GM12878 (cell line): ENCODE measurements around the gene EBF3. TPM values are rescaled to one million over a fixed set of nuclear protein-coding genes. Genes with fewer than 3 reads are reported as not detected.

Experiments
- ATAC-seq: fragments of 200-7000 bp; cut with Tn5 transposase; 3 replicates; pipeline ENCODE4 v1.9.1; 2020; ENCODE audit warnings: mild to moderate bottlenecking, moderate library complexity
- BruUV-seq: library from RNA; stranded (reverse); fragments of 400-500 nt; replicated peaks from 2 replicates; lab custom pipeline; 2021; lab: Mats Ljungman, UMichigan
- CTCF ChIA-PET: fragments of 300-600 bp; sonication (Branson Sonifier 250); formaldehyde crosslinking; extraction: SDS; loops from one replicate; lab custom pipeline; 2021; ENCODE audit warnings: inconsistent platforms; lab: Yijun Ruan, JAX
- POLR2A ChIA-PET: fragments of 350-600 bp; formaldehyde crosslinking; extraction: SDS; loops from one replicate; lab custom pipeline; 2021; ENCODE audit warnings: inconsistent platforms; lab: Charles Lee
- RAD21 ChIA-PET: fragments of 300-600 bp; sonication (Branson Sonifier 250); formaldehyde crosslinking; loops from one replicate; lab custom pipeline; 2023; ENCODE audit warnings: antibody characterized with exemption; ENCODE audit not compliant: unreplicated experiment; lab: Charles Lee
- SMC1A ChIA-PET: fragments of 300-600 bp; sonication (Branson Sonifier 250); formaldehyde crosslinking; loops from one replicate; lab custom pipeline; 2023; ENCODE audit not compliant: unreplicated experiment, uncharacterized antibody; lab: Charles Lee
- DNase-seq: peaks from one replicate; pipeline ENCODE4 v3.0.0-alpha.2; 2011; ENCODE audit warnings: low read depth, low spot score
- FAIRE-seq: peaks from 3 replicates; lab custom pipeline; 2011; peaks lifted over from hg19 to GRCh38; lab: Jason Lieb, UNC
- H2AFZ ChIP-seq: 2 replicates; pipeline ENCODE4 v1.6.0; 2011; ENCODE audit warnings: low read depth, low read length, control low read depth; ENCODE audit not compliant: control insufficient read depth
- H3K27ac ChIP-seq: 2 replicates; pipeline ENCODE4 v1.5.1; 2011; ENCODE audit warnings: control low read depth; ENCODE audit not compliant: control insufficient read depth, insufficient read depth
- H3K27me3 ChIP-seq, 2 experiments: replicated peaks in 1 of 2; 2 replicates each; pipeline versions ENCODE4 v1.6.0 to v1.6.1; 2011; ENCODE audit warnings: low read length in 1 of 2; ENCODE audit not compliant: control insufficient read depth in 2 of 2, insufficient read depth in 2 of 2
- H3K36me3 ChIP-seq, 2 experiments: 2 replicates each; pipeline ENCODE4 v1.5.1; 2011; ENCODE audit warnings: low read length in 1 of 2; ENCODE audit not compliant: control insufficient read depth in 2 of 2, insufficient read depth in 2 of 2
- H3K4me1 ChIP-seq: 2 replicates; pipeline ENCODE4 v1.6.1; 2011; ENCODE audit warnings: mild to moderate bottlenecking, low read length, moderate library complexity, mixed read lengths; ENCODE audit not compliant: control insufficient read depth, insufficient read depth
- H3K4me2 ChIP-seq: 2 replicates; pipeline ENCODE4 v1.6.0; 2011; ENCODE audit warnings: control low read depth; ENCODE audit not compliant: control insufficient read depth, insufficient read depth
- H3K4me3 ChIP-seq: fragments of 200-600 bp; sonication (generic); 2 replicates; pipeline ENCODE4 v1.5.1; 2016
- H3K79me2 ChIP-seq: 2 replicates; pipeline ENCODE4 v1.6.0; 2011; ENCODE audit warnings: low read length; ENCODE audit not compliant: control insufficient read depth, insufficient read depth
- H3K9ac ChIP-seq: 2 replicates; pipeline ENCODE4 v1.8.0; 2011; ENCODE audit warnings: low read length, control low read depth, mixed read lengths; ENCODE audit not compliant: control insufficient read depth, insufficient read depth
- H3K9me3 ChIP-seq: replicated peaks from 3 replicates; pipeline ENCODE4 v1.5.1; 2011; ENCODE audit warnings: mild to moderate bottlenecking, low read length; ENCODE audit not compliant: control insufficient read depth, insufficient read depth
- H4K20me1 ChIP-seq: 2 replicates; pipeline ENCODE4 v1.6.0; 2011; ENCODE audit not compliant: control insufficient read depth, insufficient read depth
- CBFB ChIP-seq: IDR thresholded peaks from 2 replicates; pipeline ENCODE4 v1.6.1; 2016; ENCODE audit warnings: antibody characterized with exemption, low read depth
- IKZF1 ChIP-seq: fragments of 450-650 bp; conservative IDR thresholded peaks from 2 replicates; pipeline ENCODE4 v1.6.1; 2017; ENCODE audit warnings: antibody characterized with exemption, mild to moderate bottlenecking
- KLF5 ChIP-seq: fragments of 450-650 bp; IDR thresholded peaks from 2 replicates; pipeline ENCODE4 v1.6.1; 2014; ENCODE audit warnings: mild to moderate bottlenecking; ENCODE audit not compliant: partially characterized antibody
- PAX8 ChIP-seq: fragments of 450-650 bp; IDR thresholded peaks from 2 replicates; pipeline ENCODE4 v1.6.1; 2017; ENCODE audit warnings: mild to moderate bottlenecking, moderate library complexity
- RAD51 ChIP-seq: fragments of 450-650 bp; IDR thresholded peaks from 2 replicates; pipeline ENCODE4 v1.6.1; 2016; ENCODE audit warnings: moderate library complexity, mild to moderate bottlenecking, inconsistent platforms
- TCF7 ChIP-seq: IDR thresholded peaks from 2 replicates; pipeline ENCODE4 v1.6.1; 2014; ENCODE audit warnings: antibody characterized with exemption, borderline replicate concordance
- YBX1 ChIP-seq: fragments of 450-650 bp; IDR thresholded peaks from 2 replicates; pipeline ENCODE4 v1.6.1; 2016; ENCODE audit warnings: antibody characterized with exemption
- YY1 ChIP-seq: IDR thresholded peaks from 2 replicates; pipeline ENCODE4 v1.6.1; 2011; ENCODE audit warnings: low read depth, mild to moderate bottlenecking, low read length
- WGBS: methylation state at CpG from one replicate; pipeline ENCODE4 v1.1.6; 2016; ENCODE audit warnings: low lambda C conversion rate; ENCODE audit not compliant: insufficient replicate concordance, insufficient coverage; ENCODE audit errors: missing lambda C conversion rate; 5-methylcytosine and 5-hydroxymethylcytosine counted together
- in situ Hi-C: fragments of 300-500 bp; cut with MboI; formaldehyde crosslinking; loops from 9 replicates; pipeline ENCODE4 v1.14.3; 2018; ENCODE audit warnings: mixed read lengths
- intact Hi-C: fragments of 100-400 bp; cut with micrococcal nuclease; formaldehyde crosslinking; loops from one replicate; pipeline ENCODE4 v1.14.2; 2022; ENCODE audit not compliant: unreplicated experiment
- polyA plus RNA-seq, 11 experiments: library from polyadenylated mRNA; depleted of rRNA in 4 of 11; unstranded in 6 of 11; stranded (reverse) in 5 of 11; fragments of >200 nt; fragmentation: Nextera tagmentation in 4 of 11; fragmentation: Illumina TruSeq in 1 of 11; extraction: Ambion mirVana in 4 of 11; extraction: Trizol in 1 of 11; gene quantifications; 1 replicate in 1 of 11; 2 replicates in 10 of 11; pipeline versions ENCODE4 v1.2.1 to v1.2.3, GENCODE V29; 2011 to 2016; ENCODE audit warnings: inconsistent platforms in 2 of 11, missing spikeins in 2 of 11, low read depth in 1 of 11
- total RNA-seq, 4 experiments: library from RNA; depleted of rRNA in 3 of 4; stranded (reverse); fragments of >200 nt in 3 of 4; fragmentation: Illumina TruSeq in 1 of 4; extraction: Trizol in 1 of 4; gene quantifications; 2 replicates each; pipeline versions ENCODE4 v1.2.1 to v1.2.3, GENCODE V29; 2013 to 2021
- TF ChIP-seq, protein P1 (sequence below): fragments of 450-650 bp; IDR thresholded peaks from 2 replicates; pipeline ENCODE4 v1.6.1; 2016; ENCODE audit warnings: mild to moderate bottlenecking

EBF3 gene
- total and polyA plus RNA-seq, 10 of the 15 experiments (the other 5 are each of a cell fraction or from before 2014, with no cell fraction given), result not detected

DNA sequence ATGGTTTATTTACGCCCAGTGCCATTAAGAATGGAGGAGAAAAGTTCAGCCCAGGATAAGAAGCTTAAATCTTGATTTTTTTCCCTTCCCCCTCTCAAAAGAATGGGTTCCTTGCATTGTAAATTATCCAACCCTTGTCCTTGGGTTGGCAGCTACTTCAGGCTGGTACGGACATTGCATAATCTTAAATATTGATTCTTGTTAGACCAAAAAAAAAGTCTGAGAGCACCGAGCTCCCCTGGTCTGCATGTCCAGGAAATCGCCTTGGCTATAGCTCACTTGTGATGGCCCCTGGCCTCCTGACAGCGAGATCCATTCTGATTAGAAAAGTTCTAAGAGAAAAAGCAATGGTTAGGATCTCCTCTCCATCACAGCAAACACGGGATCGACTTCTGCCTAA, 151.7 kb downstream of the EBF3 start (continued):
- TF ChIP-seq CBFB, result no peak
- no peak for TF ChIP-seq IKZF1
- TF ChIP-seq RAD51, result no peak
- TF ChIP-seq, all 136 proteins: peak for 0

DNA sequence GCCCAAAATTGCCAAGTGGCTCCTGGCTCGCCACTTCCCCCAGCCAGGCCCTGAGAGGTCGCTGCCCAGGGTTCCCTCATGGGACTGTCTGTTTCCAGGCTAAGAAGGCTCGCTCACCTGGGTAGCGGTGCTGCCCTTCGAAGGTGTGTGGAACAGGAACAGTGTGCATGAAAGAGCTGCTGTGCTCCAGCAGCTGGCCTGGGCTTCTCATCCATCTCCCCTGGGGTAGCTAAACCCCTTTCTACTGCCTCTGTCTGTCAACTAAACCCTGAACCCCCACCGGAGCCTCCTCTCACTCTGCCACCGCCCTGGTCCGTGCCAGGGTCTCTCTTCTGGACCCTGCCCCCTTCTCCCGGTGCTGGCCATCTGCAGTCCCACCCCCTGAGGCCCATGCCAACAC, 152.9 kb downstream of the EBF3 start:
- CTCF ChIA-PET, result no interaction called here
- H3K36me3 ChIP-seq, result no peaks in the 10 kb centered on the region
- no peak overlapping the region for H3K4me2 ChIP-seq
- ATAC-seq, result no peak
- in situ Hi-C loops, result no loop called here
- H2AFZ ChIP-seq, result no peak overlapping the region
- intact Hi-C loops, result no loop called here
- H3K27me3 ChIP-seq, result no peaks in the 10 kb centered on the region
- BruUV-seq, result no TSS peak
- H3K9me3 ChIP-seq, result no peaks in the 10 kb centered on the region
- SMC1A ChIA-PET, result no interaction called here
- no peaks in the 10 kb centered on the region for H3K79me2 ChIP-seq
- RAD21 ChIA-PET, result no interaction called here
- H3K4me3 ChIP-seq, result no peak overlapping the region
- TF ChIP-seq YY1 (no peak), PAX8 (no peak)
- H3K27ac ChIP-seq, result no peak overlapping the region
- H3K4me1 ChIP-seq, result no peaks in the 10 kb centered on the region
- POLR2A ChIA-PET, result no interaction called here
- 16% methylated on average over 9 of the region's 9 CpGs for WGBS
- H4K20me1 ChIP-seq, result no peaks in the 10 kb centered on the region
- FAIRE-seq, result no peak
- H3K9ac ChIP-seq, result no peak overlapping the region
- no peak for DNase-seq

DNA sequence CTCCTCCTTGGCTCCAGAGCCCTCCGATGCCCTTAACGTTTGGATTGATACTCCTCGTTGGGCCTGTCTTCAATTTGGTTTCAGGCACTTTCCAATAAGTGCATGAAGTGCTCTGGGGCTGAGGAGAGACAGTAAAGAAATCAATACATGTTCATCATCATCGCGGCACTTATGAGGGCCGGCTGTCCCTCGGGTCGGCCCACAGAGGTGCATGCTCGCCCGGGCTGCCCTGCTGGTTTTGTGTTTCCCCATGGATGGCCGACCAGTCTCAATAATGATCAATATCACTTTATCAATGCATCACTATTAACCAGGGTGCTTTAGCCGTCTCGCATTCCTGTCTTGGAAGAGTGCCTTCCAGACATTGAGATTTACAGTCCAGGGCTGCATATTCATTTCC, 154.2 kb downstream of the EBF3 start:
- FAIRE-seq (no peak), DNase-seq (no peak)
- no peaks in the 10 kb centered on the region for H3K36me3 ChIP-seq
- CTCF ChIA-PET, result no interaction called here
- in situ Hi-C loops, result no loop called here
- SMC1A ChIA-PET, result no interaction called here
- POLR2A ChIA-PET, result no interaction called here
- intact Hi-C loops, result no loop called here
- no peak overlapping the region for H3K27ac ChIP-seq
- WGBS, result 61% methylated on average over 13 of the region's 13 CpGs
- H2AFZ ChIP-seq, result no peak overlapping the region
- no peak overlapping the region for H3K4me2 ChIP-seq
- H3K9me3 ChIP-seq, result no peaks in the 10 kb centered on the region
- no TSS peak for BruUV-seq
- no peak for TF ChIP-seq KLF5
- TF ChIP-seq TCF7, result no peak
- TF ChIP-seq, protein P1, sequence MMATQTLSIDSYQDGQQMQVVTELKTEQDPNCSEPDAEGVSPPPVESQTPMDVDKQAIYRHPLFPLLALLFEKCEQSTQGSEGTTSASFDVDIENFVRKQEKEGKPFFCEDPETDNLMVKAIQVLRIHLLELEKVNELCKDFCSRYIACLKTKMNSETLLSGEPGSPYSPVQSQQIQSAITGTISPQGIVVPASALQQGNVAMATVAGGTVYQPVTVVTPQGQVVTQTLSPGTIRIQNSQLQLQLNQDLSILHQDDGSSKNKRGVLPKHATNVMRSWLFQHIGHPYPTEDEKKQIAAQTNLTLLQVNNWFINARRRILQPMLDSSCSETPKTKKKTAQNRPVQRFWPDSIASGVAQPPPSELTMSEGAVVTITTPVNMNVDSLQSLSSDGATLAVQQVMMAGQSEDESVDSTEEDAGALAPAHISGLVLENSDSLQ, result no peak
- no peak for TF ChIP-seq YBX1
- TF ChIP-seq, all 136 proteins: peak for 0
- H3K4me3 ChIP-seq, result no peak overlapping the region
- RAD21 ChIA-PET, result no interaction called here
- no peak overlapping the region for H3K9ac ChIP-seq
- H3K27me3 ChIP-seq, result no peaks in the 10 kb centered on the region
- no peak for ATAC-seq
- no peaks in the 10 kb centered on the region for H4K20me1 ChIP-seq
- no peaks in the 10 kb centered on the region for H3K4me1 ChIP-seq
- H3K79me2 ChIP-seq, result no peaks in the 10 kb centered on the region
